ENCODE data around the gene FRAS1. TPM values are rescaled to one million over a fixed set of nuclear protein-coding genes. Genes with fewer than 3 reads are reported as not detected.
"Not testable (repeated sequence)": the region's sequence is repeated elsewhere in the genome, so short reads cannot be mapped to it uniquely, and the experiment has no call there.

FRAS1 gene
- polyA plus RNA-seq, 3 donors from 2014 or later, result not detected

DNA sequence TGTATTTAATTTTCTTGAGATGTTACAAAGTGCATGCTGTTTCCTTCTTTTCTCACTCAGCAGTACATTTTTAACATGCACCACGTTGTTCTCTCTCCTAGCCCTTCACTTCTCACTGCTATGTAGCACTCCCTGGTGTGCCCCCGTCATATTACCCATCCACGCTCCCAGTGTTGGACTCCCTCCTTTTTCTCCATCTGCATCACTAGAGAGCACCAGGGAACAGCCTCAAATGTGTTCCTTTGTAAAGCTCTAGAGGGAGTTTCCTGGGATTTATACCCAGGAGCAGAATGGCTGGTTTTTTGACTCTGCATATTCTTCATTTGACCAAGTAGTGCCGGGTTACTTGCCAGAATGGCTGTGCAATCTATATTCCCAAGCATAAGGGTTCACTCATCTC, 254.2 kb downstream of the FRAS1 start:
- H3K4me1 Mint-ChIP-seq, result no peaks in the 10 kb centered on the region
- H3K9me3 Mint-ChIP-seq, result peaks cover 0 to 3% (median 0%) of the 10 kb centered on the region in 6 donors
- H3K27me3 Mint-ChIP-seq (ENCODE audit: low read depth in 3 of 3), result peaks cover 0 to 11% (median 4%) of the 10 kb centered on the region in 3 donors
- no peak for DNase-seq
- no peak overlapping the region for H3K27ac Mint-ChIP-seq
- no peak overlapping the region for H3K4me3 Mint-ChIP-seq
- H3K36me3 Mint-ChIP-seq, result no peaks in the 10 kb centered on the region

DNA sequence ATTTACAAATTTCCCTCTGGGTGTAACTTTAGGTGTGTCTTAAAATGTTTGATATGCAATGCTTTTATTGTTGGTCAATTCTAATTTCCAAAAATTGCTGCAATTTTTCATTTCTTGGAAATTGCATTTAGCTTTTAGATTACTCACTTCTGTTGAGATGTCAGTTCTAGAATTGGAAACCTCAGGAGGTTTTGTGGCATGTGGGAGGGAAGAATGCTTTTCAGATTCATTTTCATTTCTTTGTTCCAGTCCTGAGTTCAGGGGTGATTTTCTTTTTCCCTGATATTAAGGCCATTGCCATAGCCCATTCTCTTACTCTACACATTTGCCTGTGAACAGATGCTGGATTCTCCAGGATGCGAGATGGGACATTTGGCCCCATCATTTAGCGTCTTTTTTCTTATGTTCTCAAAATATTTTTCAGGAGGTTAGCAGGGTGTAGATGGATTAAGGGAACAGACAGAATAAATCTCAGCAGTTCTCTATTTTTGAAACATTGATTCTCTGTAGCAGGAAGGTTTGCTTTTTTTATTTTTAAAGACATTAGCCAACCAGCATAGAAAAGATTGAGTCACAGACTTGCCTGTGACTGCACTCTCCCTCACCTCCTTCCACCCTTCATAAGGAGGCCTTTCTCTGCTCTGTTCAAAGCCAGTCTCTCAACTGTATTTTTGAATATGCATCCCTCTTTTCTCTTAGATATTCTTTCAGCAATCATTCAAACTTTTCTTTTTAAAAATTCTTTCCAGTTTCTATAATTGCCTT, 256.0 kb downstream of the FRAS1 start:
- no peak for DNase-seq
- H3K4me1 Mint-ChIP-seq, result no peaks in the 10 kb centered on the region
- peaks cover 0 to 3% (median 0%) of the 10 kb centered on the region in 6 donors for H3K9me3 Mint-ChIP-seq
- no peaks in the 10 kb centered on the region for H3K36me3 Mint-ChIP-seq
- no peak overlapping the region for H3K4me3 Mint-ChIP-seq
- peaks cover 0 to 11% (median 7%) of the 10 kb centered on the region in 3 donors for H3K27me3 Mint-ChIP-seq (ENCODE audit: low read depth in 3 of 3)
- H3K27ac Mint-ChIP-seq, result no peak overlapping the region

DNA sequence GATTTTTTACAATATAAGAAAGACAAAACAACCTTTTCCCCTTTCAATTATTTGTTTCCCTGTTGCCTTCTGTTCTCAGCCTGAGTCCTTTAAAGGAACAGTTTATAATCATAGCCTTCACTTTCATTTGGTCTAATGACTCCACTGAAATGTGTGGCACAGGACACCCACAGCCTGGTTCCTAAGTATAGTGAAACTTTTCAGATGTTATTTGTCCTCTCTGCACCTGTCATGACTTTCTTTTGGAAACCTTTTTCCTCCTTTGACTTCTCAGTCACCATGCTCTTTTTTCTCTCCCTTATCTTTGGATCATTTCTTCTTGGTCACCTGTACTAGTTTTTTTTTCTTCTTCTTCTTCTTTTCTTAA, 256.6 kb downstream of the FRAS1 start:
- H3K36me3 Mint-ChIP-seq, result no peaks in the 10 kb centered on the region
- no peak overlapping the region for H3K27ac Mint-ChIP-seq
- H3K27me3 Mint-ChIP-seq (ENCODE audit: low read depth in 3 of 3), result peaks cover 3 to 8% (median 7%) of the 10 kb centered on the region in 3 donors
- no peak overlapping the region for H3K4me3 Mint-ChIP-seq
- DNase-seq, result no peak
- peaks cover 0 to 3% (median 0%) of the 10 kb centered on the region in 6 donors for H3K9me3 Mint-ChIP-seq
- no peaks in the 10 kb centered on the region for H3K4me1 Mint-ChIP-seq

DNA sequence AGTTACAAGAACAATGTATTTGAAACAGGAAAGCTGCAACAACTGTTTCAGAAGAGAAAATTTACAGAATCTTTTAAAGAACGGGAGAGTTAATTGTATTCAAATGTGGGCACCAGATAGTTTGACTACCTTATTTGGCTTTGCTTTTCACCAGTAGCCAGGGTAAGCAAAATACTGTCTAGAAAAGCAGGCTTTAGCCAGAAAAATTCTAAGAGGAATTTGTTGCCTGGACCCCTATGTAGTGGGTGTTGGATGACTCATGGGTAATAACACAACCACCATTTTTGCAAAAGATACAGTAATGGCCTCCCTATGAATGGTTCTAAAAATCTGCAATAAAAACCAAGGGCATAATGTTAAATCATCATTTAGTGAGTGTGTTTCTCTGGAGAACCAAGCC, 261.0 kb downstream of the FRAS1 start:
- Mint-ChIP-seq H3K27ac (no peak overlapping the region), H3K4me1 (peaks cover 2 to 5% of the 10 kb centered on the region in 2 donors), H3K4me3 (no peak overlapping the region), H3K27me3 (ENCODE audit: low read depth in 3 of 3) (peaks cover 3 to 7% (median 6%) of the 10 kb centered on the region in 3 donors), H3K9me3 (no peaks in the 10 kb centered on the region), H3K36me3 (no peaks in the 10 kb centered on the region)
- no peak for DNase-seq

DNA sequence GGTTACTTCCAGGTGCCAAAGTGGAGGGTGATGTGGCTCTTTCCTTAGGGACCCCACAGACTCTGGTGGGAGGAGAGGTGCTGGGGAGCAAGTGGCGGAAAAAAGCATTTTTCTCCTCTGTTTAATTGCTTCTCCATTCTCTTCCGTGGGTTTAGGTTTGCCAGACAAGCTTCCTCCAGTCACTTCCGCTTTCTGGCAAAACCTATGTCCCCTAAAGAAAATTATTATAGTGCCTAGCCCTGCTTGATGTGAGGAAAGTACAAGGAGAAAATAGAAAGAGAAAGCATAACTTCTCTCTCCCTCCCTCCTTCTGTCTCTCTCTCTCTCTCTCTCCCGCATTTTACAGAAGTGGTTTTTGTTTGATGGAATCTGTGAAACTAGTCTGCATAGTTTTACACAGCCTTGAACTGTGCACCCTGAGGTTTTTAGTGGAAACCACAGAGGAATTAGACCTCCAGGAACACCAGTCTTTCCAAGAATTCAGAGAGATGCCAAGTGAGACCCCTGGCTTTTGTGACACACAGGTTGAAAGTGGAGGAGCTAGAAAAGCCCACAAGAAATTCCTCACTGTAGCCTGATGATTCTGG, 263.3 kb downstream of the FRAS1 start:
- peak overlapping the region in 1 of 5 donors; percentile 25 for H3K4me3 Mint-ChIP-seq
- no peaks in the 10 kb centered on the region for H3K36me3 Mint-ChIP-seq
- H3K27me3 Mint-ChIP-seq (ENCODE audit: low read depth in 3 of 3), result peaks cover 3 to 10% (median 6%) of the 10 kb centered on the region in 3 donors
- DNase-seq, result no peak
- peaks cover 2 to 5% of the 10 kb centered on the region in 2 donors for H3K4me1 Mint-ChIP-seq
- H3K27ac Mint-ChIP-seq, result no peak overlapping the region
- no peaks in the 10 kb centered on the region for H3K9me3 Mint-ChIP-seq

DNA sequence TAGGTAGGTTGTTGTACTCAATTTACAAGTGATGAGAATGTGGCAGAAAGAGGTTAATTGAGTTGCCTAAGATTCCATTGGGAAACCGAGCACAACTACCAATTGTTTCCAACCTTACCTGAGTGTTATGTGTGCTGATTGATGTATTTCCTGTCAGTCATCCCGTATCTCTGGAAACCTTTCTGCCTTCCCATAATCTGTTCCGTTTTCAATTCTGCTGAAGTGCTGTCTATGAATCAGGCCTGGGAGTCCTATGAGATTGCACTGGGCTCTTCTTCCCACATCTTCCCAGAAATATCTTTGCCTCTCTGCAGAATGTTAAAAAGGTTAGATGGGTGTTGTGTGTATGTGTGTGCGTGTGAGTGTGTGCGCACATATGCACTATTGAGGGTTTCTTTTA, 264.9 kb downstream of the FRAS1 start:
- peaks cover 2 to 5% of the 10 kb centered on the region in 2 donors for H3K4me1 Mint-ChIP-seq
- no peak for DNase-seq
- no peak overlapping the region for H3K4me3 Mint-ChIP-seq
- no peaks in the 10 kb centered on the region for H3K36me3 Mint-ChIP-seq
- peaks cover 3 to 11% (median 4%) of the 10 kb centered on the region in 3 donors for H3K27me3 Mint-ChIP-seq (ENCODE audit: low read depth in 3 of 3)
- no peak overlapping the region for H3K27ac Mint-ChIP-seq
- peaks cover 0 to 4% (median 0%) of the 10 kb centered on the region in 6 donors for H3K9me3 Mint-ChIP-seq

DNA sequence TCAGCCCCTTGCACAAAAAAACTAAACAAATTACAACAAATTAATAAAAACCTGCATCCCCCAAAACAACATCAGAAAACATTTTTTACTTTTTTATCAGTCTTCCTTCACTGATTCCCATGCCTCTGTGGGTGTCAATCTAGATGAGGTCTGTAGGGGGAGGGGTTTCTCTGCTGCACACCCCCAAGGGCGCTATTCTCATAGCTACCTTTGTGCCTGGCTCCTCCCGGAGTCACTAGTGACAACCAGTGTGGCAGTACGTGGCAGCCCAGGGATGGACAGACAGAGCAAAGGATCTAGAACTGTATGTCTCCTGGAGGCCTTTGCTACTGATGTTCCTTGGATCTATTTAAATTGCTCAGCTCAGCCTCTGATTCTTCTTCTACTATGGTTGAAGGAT, 266.3 kb downstream of the FRAS1 start:
- Mint-ChIP-seq H3K27me3 (ENCODE audit: low read depth in 3 of 3) (peaks cover 0 to 6% (median 4%) of the 10 kb centered on the region in 3 donors), H3K27ac (no peak overlapping the region), H3K4me3 (no peak overlapping the region), H3K36me3 (no peaks in the 10 kb centered on the region), H3K9me3 (peaks cover 0 to 4% (median 0%) of the 10 kb centered on the region in 6 donors), H3K4me1 (peaks cover 2 to 5% of the 10 kb centered on the region in 2 donors)
- DNase-seq, result no peak

DNA sequence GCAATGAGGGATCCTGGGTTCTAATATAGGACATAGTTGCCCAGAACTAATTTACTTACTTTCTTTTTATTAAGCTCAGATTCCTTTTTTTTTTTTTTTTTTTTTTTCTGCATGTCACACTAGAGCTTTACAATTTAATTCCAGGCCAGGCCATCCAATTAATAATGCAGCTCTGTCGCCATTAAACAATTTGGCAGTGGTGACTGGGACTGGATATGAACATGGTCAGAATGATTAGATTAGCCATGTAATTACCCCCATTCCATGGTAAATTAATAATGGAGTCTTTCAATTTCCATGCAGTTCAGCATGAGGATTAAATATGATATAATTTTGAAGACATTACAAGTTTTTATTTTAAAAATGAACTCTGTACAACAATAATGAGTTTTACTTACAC, 267.5 kb downstream of the FRAS1 start:
- Mint-ChIP-seq H3K4me3 (no peak overlapping the region), H3K4me1 (peaks cover 2 to 5% of the 10 kb centered on the region in 2 donors), H3K36me3 (no peaks in the 10 kb centered on the region), H3K27ac (no peak overlapping the region), H3K9me3 (peaks cover 0 to 4% (median 0%) of the 10 kb centered on the region in 6 donors), H3K27me3 (ENCODE audit: low read depth in 3 of 3) (peaks cover 0 to 6% (median 1%) of the 10 kb centered on the region in 3 donors)
- no peak for DNase-seq

DNA sequence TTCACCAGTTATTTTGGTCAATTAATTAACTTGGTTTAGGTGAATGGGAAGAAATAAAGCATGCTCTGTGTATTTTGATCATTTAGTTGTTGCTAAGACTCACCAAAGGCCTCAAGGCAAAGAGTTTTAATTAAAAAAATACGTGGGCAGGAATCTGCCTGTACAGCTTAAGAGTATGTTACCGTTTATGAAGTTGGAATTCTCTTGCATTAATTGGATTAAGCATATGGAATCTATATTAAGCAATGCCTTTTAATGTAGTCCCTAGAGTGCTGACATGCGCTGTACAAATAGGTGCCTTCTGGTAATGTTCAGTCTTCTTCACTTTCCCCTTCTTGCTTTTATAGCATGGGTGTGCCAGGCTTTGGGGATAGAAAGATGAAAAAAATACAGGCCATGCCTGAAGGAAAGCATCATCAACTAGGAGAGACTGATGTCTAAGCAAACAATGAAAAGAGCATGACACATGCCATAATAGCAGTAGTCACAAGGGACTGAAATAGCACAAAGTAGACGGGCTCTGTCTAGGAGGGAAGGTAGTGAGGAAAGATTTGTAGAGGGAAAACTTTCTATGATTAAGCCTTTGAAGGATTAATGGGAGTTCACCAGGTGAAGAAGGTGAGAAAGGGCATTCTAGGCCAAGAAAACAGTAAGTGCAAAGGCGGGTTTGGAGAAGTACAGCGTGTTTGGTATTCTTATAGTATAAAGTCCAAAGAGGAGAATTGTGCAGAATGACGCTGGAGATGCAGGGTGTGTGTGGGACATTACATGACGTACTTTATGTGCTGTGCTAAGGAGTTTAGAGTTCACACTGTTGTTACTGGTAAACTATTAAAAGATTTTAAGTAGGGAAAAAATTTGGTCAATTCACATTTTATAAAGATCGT, 268.4 kb downstream of the FRAS1 start:
- Mint-ChIP-seq H3K4me3 (no peak overlapping the region), H3K9me3 (peaks cover 0 to 4% (median 0%) of the 10 kb centered on the region in 6 donors), H3K27me3 (ENCODE audit: low read depth in 3 of 3) (peaks cover 0 to 6% (median 1%) of the 10 kb centered on the region in 3 donors), H3K36me3 (no peaks in the 10 kb centered on the region), H3K4me1 (peaks cover under 1 to 3% of the 10 kb centered on the region in 2 donors), H3K27ac (no peak overlapping the region)
- no peak for DNase-seq

DNA sequence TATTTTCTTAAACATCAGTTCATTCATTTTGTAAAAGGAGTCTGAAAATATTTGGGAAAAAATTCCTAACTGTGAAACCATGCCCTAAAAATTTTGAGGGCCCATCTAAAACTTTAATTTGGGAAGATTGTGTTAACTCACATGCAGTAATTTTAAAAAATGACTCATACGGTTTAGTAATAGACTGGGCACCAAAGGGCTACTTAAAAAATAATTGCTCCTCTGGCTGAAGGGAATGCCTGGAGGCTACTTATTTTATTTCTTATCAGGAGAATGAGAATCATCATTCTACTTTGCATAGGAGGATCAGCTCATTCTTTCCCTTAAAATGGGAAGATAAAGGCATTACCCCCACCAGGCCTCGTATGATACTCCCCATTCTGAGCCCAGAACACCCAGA, 271.5 kb downstream of the FRAS1 start:
- not testable (repeated sequence) for H3K36me3 Mint-ChIP-seq; H3K4me3 Mint-ChIP-seq; DNase-seq; H3K9me3 Mint-ChIP-seq; H3K4me1 Mint-ChIP-seq; H3K27me3 Mint-ChIP-seq (ENCODE audit: low read depth in 3 of 3); H3K27ac Mint-ChIP-seq

DNA sequence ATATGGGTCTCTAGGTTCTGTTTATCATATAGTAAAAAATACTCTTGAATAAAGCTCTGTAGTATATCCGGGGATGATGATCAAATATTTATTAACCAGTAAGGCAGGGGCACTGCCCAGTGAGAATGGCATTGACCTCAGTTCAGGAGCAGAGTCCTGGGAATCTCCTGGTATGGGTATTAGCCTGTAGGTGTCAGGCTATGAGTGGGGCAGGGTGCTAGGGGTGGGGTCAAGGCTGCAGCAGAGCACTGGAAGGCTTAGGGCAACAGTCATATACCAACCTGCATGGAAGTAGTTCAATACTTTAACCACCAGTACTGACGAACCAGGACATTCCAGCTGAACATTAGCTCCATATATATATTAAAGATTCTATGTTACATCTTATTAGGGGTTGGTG, 274.1 kb downstream of the FRAS1 start:
- Mint-ChIP-seq H3K36me3 (no peaks in the 10 kb centered on the region), H3K4me3 (no peak overlapping the region), H3K9me3 (peaks cover 0 to 2% (median 0%) of the 10 kb centered on the region in 6 donors), H3K27ac (no peak overlapping the region), H3K4me1 (no peaks in the 10 kb centered on the region), H3K27me3 (ENCODE audit: low read depth in 3 of 3) (peaks cover 2 to 3% (median 2%) of the 10 kb centered on the region in 3 donors)
- no peak for DNase-seq

DNA sequence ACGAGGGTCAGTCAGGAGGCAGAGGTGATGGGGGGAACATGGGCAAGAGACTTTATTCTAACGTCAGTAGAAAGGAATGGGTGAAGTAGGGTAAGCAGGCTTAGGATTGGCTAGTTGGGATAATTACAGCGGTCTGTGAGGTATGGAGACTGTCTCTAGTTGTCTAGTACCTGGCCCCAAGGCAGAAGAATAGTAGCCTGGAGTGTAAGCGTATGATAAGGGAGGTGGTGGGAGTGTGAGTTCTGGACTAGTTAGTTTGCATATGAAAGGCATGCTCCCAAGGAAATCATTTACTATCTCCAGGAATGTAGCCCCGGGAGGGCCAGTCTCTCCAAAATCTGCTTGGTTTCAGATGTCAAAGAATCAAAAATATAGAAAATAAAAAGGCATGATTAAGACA, 274.8 kb downstream of the FRAS1 start:
- H3K36me3 Mint-ChIP-seq, result no peaks in the 10 kb centered on the region
- H3K27me3 Mint-ChIP-seq (ENCODE audit: low read depth in 3 of 3), result peaks cover 2 to 3% (median 2%) of the 10 kb centered on the region in 3 donors
- H3K27ac Mint-ChIP-seq, result no peak overlapping the region
- no peaks in the 10 kb centered on the region for H3K4me1 Mint-ChIP-seq
- H3K4me3 Mint-ChIP-seq, result no peak overlapping the region
- peaks cover 0 to 2% (median 0%) of the 10 kb centered on the region in 6 donors for H3K9me3 Mint-ChIP-seq
- DNase-seq, result no peak

DNA sequence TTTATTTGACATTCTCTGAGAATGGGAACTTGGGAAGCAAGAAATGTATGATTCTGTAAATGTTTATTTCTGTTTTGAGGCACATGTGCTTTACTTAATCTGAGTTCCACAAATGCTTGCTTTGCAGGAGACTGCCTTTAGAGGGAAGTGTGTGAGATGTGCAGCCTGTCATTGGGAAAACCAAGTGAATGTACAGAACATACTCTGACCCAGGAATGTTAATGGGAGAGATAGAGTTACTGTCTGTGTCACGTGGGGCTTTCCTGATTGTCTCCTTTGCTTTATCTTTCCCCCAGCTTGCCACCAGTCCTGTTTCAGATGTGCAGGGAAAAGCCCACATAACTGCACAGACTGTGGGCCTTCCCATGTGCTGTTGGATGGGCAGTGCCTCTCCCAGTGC, 275.9 kb downstream of the FRAS1 start:
- Mint-ChIP-seq H3K4me3 (no peak overlapping the region), H3K27me3 (ENCODE audit: low read depth in 3 of 3) (peaks cover 2% of the 10 kb centered on the region in 3 donors), H3K9me3 (peaks cover 0 to 4% (median 0%) of the 10 kb centered on the region in 6 donors)

More for the DNA sequence above, 275.9 kb downstream of the FRAS1 start:
- H3K36me3 Mint-ChIP-seq, result no peaks in the 10 kb centered on the region
- no peaks in the 10 kb centered on the region for H3K4me1 Mint-ChIP-seq
- H3K27ac Mint-ChIP-seq, result no peak overlapping the region
- no peak for DNase-seq

Data from immature natural killer cell (primary cell).